Right kidney (tissue), 1 donor: ENCODE data around the gene DIPK1B.

Source experiments
- DNase-seq: peaks from one replicate; pipeline ENCODE4 v3.0.0-alpha.2; 2016

DIPK1B gene

DNA sequence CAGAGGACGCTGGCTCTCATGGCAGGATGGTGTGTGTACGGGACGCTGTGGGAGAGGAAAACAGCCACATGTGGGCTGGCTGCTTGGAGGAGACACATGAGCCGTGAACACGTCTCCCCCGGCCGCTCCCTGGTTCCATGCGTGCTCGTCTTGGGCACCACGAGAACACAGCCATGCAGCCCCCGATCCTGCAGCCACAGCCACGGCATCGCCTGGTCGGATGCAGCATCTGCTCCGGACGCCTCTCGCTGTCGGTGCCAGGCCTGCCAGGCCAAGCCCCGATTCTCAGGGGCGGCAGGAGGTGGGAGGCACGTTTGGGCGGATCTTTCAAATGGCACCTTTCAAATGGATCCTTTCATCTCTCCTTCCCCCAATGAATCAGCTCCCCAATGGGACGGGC, 27.1 kb downstream of the DIPK1B start:
- no peak for DNase-seq

DNA sequence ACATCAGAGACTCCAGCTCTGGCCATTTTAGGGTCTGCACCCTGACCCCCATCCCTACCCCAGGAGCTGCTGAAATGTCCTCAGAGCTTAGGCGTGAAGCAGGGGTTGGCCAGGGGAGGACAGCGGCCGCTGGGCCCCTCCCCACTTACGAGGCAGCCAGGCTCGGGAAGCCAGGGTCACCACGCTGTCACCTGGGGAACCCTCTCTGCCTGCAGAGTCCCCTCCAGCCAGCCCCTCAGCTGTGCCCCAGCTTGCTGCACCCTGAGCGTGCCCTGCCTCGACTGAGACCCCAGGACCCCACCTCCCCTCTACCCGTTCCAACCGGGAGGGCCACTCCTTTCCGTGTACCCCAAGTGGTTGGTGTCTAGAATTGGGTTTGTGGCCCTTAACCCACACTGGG, 27.7 kb downstream of the DIPK1B start:
- DNase-seq, result no peak

GRCh38 chr9:136740491-136740890, 28.1 kb downstream of the DIPK1B start:
- DNase-seq, result no peak

GRCh38 chr9:136740971-136741882, 28.9 kb downstream of the DIPK1B start:
- DNase-seq, result no peak

GRCh38 chr9:136741883-136742571, 29.7 kb downstream of the DIPK1B start:
- DNase-seq, result peak; percentile 53

DNA sequence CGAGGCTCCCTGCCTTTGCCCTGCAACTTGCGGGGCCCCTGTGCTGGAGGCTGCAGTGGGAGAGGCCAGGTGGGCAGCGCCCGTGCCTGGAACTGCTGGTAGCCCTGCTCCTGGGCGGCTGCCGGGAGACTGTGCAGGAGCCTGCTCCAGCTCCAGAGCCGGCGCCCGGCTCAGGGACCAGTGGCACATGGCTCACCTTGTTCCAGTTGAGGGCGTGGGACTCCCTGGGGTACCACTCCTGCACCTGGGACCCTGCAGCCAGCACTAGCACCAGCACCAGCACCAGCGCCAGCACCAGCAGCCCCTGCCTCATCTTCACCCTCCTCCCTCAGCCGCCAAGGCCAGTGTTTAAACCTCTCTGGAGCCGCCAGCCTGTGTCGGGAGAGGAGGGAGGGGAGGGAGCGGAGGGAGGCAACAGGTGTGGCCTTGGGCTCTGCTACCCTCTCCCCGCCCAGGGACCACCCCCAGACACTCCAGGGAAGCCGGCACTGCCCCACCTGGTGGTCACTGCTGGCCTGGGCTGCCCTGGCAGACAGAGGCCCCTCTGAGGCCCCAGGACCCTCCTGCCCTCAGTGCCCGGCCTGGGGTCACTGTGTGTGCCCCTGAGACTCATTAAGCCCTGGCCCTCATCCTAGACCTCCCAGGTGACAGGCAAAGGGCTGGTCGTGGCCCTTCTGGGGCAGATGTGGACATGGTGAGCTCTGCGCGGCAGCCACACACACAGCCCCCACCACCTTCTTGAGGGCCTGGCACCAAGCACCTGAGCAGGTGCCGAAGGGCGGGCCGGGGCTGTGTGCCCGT, 30.4 kb downstream of the DIPK1B start, which contains the start of gene LCN10:
Gene LCN10, minus strand, starts transcription at position 350 of the 801 bp plus-strand sequence. Its CDS starts 37 bp downstream, at position 313.
- DNase-seq, result peak; percentile 77

GRCh38 chr9:136743639-136744211, 31.4 kb downstream of the DIPK1B start:
- no peak for DNase-seq

- DNase-seq, result no peak
These were observed 32.4 kb downstream of the DIPK1B start for GRCh38 chr9:136744773-136745172.

DNA sequence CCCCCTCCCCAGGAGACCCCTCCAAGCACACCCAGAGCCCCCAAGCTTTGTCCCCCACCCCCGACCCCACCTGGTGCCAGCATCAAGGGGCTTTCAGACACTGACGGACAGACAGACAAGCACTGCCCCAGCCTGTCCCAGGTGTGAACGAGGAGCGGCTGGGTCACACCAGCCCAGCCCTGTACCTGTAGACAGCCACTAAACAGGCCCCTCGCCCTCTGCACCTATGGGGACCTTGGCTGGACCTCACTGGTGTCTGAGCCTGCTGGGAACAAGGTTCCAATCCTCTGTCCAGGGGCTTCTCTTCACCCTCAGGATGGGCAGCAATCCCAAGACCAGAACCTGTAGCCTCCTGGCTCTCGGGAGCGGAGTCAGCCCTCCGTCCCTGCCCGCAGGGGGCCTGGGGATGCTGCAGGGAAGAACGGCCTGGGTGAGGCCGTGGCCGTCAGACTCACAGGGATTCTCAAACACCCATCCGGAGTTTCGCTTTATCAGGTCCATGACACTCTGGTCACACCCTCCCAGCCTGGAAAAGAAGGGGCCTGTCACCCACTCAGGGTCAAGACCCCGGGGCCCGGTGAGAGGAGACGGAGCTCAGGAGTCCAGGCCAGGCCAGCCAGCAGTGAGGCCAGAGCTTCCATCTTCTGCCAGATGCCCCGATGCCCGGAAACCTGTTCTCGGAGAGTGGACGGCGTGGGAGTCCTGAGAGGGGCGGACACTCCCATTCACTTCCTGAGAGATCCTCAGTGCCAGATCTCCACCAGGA, 33.2 kb downstream of the DIPK1B start:
- no peak for DNase-seq

DNA sequence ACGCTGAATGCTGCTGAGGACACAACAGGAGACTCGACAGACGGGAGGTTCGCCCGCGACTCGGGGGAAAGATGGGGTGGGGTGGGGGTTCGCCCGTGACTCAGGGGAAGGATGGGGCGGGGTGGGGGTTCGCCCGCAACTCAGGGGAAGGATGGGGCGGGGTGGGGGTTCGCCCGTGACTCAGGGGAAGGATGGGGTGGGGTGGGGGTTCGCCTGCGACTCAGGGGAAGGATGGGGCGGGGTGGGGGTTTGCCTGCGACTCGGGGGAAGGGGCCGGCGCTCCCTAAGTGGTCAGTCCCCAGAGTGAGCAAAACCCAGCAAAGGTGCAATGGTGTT, 33.8 kb downstream of the DIPK1B start:
- no peak for DNase-seq

DNA sequence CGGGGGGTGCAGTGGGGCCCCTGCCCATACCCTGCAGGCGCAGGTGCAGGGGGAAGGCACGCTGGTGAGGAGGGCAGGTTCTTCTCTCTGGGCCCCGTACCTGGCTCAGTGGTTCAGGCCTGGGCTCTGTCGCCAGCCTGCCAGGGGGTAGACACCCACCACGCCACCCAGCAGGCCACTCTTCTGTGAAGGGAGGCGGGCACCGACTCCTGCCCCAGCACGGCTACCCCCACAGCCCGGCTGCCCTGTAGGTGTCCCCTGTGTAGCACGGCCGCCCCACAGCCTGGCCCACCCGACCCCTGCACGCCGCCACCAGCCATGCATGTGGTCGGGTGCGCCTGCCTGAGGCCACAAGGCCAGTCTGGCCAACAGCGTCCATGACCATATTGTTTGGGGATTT, 34.2 kb downstream of the DIPK1B start:
- no peak for DNase-seq

GRCh38 chr9:136747161-136748060, 35.0 kb downstream of the DIPK1B start:
- DNase-seq, result no peak

GRCh38 chr9:136748201-136748600, 35.8 kb downstream of the DIPK1B start, which contains the start of gene LCN6:
TSS of gene LCN6 (minus strand) at chr9:136748525. CDS start at chr9:136748483, 42 bp downstream.
- DNase-seq, result no peak

- DNase-seq, result no peak
These were observed 36.6 kb downstream of the DIPK1B start for GRCh38 chr9:136748666-136749611.

DNA sequence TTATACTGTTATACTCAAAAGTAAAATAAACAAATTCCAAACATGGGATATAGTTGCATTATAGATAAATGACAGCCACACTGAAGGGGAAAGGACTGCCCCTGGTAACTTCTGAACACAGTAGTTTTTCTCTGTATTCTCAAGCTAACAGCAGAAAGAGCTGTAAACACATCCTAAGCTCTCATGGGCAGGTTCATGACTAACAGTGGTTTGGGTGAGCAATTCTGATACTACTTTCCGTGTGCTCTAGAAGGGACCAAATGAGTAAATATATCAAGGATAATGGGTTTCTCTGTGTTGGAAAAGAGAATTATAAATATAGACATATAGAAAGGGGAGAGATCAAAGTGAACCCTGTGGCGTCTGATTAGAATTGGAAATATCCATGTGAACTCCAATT, 38.2 kb downstream of the DIPK1B start:
- DNase-seq, result no peak

DNA sequence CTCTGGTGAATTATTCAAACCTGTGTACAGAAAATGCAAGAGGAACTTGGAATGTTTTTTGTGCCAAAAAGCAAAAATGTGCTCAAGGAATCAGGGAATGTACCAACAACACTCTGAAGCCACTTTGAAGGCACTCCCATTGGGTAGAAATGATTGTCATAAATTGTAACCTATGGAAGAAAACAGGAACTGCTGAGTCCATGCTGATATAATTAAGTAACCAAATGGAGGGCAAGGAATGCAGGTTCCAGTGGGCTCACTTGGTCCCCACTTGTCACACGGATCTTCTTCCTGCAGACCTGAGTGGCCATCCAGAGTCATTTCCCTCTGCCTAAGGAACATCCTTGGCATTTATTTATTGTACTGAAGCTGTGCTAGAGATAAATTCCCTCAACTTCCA, 38.9 kb downstream of the DIPK1B start:
- no peak for DNase-seq

- DNase-seq, result no peak
These were observed 39.4 kb downstream of the DIPK1B start for GRCh38 chr9:136751814-136752213.

DNA sequence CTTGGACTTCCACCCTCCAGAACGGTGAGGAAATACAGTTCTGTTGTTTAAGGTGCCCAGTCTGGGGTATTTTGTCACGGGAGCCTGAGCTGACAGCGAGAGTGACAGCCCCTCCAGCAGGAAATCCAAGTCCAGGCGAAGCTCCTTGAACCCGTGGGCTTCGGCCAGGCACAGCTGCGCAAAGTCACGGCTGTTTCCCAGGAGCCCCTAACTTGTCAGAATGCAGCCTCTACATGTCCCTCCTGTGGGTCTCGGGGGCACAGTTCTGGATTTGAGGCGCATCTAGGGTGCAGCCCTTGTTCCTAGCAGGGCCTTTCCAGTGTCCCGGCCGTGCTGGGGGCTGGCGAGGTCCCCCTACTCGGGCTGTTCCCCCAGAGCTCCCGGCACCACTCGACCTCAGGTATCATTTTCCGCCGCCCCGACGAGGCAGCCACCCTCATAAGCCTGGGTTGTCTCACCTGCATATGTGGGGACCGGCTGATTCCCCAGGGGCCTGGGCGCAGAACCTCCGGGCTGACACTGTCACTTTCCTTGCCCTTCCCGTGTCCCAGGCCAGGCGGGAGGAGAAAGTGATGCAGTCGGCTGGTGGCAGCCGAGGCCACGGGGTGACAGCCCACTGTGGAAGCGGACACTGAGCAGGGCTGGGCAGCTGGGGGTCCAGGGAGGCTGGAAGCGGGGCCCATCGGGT, 41.1 kb downstream of the DIPK1B start:
- no peak for DNase-seq
